Measurements from ENCODE around the gene MYO1H.

- TF ChIP-seq CTCF (IDR thresholded peaks at IDR 0.05) (no peak), ZFX (IDR thresholded peaks at IDR 0.05; ENCODE audit: borderline replicate concordance) (no peak)
Observed at GRCh38 chr12:109330282-109331230, 17.1 kb upstream of the MYO1H start.
